GM10266 (cell line): ENCODE results near the gene NPFF.

Source experiments
- DNase-seq: peaks from one replicate; pipeline ENCODE4 v3.0.0; 2012; ENCODE audit errors: extremely low spot score
- CTCF ChIP-seq: IDR thresholded peaks from 2 replicates; pipeline ENCODE4 v1.5.1; 2012; ENCODE audit warnings: mild to moderate bottlenecking, low read depth; ENCODE audit not compliant: control insufficient read depth, insufficient read depth; ENCODE audit errors: missing control alignments

The NPFF gene

GRCh38 chr12:53500142-53500775 is 7.0 kb downstream of the NPFF start:
- TF ChIP-seq CTCF, result no peak
- DNase-seq, result no peak

- DNase-seq, result peak; percentile 62
- peak; percentile 41 for TF ChIP-seq CTCF
Measured at GRCh38 chr12:53499266-53500141, 7.8 kb downstream of the NPFF start, which contains the start of gene MAP3K12. Gene MAP3K12, minus strand, starts transcription at chr12:53499458. Its CDS starts 12,067 bp downstream, at chr12:53487391.

GRCh38 chr12:53498235-53498630 is 9.1 kb downstream of the NPFF start:
- TF ChIP-seq CTCF, result no peak
- no peak for DNase-seq

- DNase-seq, result no peak
- no peak for TF ChIP-seq CTCF
Measured at GRCh38 chr12:53497461-53497860, 9.8 kb downstream of the NPFF start.

GRCh38 chr12:53496752-53497032 is 10.6 kb downstream of the NPFF start:
- no peak for TF ChIP-seq CTCF
- DNase-seq, result no peak

GRCh38 chr12:53495903-53496751 is 11.2 kb downstream of the NPFF start:
- TF ChIP-seq CTCF, result no peak
- no peak for DNase-seq
